Retina (tissue), 1 donor: Measurements from ENCODE around the gene ZNF292.
"Not testable (repeated sequence)": the region's sequence is repeated elsewhere in the genome, so short reads cannot be mapped to it uniquely, and the experiment has no call there.

ENCODE experiments used
- DNase-seq: peaks from one replicate; pipeline ENCODE4 v3.0.0-alpha.2; 2016

Gene ZNF292

GRCh38 chr6:87279196-87279595 is 123.8 kb downstream of the ZNF292 start:
- no peak for DNase-seq

DNA sequence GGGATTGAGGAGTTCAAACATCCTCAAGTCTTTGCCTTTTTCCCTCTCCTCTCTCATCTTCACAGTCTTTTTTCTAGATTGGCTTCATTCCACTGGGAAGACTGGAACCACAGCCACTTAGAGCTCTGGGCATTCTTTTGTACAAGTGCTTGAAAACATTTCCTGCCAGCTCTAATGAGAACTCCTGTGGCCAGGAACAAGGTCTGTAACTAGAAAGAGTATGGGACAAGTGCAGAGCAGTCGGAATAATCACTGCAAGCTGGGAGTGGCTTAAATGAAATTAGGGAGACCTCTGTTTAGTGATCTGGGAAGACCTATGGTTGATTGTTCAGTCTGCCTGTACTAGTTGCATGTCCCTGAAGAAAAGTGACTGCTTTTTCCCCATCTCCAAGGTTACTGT is 126.1 kb downstream of the ZNF292 start:
- DNase-seq, result no peak

DNA sequence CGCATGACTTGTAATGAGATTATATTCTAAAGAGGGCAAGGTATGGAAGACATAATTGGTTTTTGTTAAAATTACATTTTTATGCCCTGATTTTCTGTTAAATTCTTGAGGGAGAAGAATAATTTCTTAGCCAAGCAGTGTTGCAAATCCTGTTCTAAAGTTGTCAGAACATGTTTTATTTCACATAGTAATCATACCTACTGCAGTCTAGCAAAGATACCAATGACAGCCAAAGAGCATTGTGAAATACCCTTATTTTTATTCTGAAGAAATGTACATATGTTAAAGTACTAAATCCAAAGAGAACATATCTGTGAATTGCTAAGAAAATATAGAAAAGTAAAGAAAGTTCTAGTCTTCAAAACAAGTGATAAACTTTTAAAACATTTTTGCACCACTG is 127.4 kb downstream of the ZNF292 start:
- no peak for DNase-seq

- peak; percentile 50 for DNase-seq
Observed at GRCh38 chr6:87283461-87283860, 128.1 kb downstream of the ZNF292 start.

- DNase-seq, result no peak
Observed at GRCh38 chr6:87287251-87287650, 131.9 kb downstream of the ZNF292 start.

GRCh38 chr6:87289571-87289970 is 134.2 kb downstream of the ZNF292 start:
- DNase-seq, result no peak

DNA sequence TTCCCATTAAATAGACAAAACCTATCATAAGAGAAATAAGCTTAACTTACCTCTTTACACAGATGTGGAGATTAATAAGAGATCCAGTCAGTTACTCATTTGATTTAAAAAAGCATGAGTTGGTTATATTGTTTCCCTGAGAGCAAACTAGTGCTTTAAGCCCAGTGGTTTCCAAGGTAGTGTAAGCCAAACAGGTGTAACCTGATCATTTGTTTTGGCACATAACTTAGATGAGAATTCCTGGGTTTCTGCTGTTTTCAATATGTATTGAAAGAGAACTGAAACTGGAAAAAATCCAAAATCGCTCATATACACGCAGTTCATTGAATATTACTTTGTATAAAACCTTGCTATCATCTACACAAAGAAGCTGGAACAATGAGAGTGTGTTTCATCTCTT is 136.5 kb downstream of the ZNF292 start:
- DNase-seq, result no peak

GRCh38 chr6:87293526-87293925 is 138.2 kb downstream of the ZNF292 start:
- no peak for DNase-seq

GRCh38 chr6:87297119-87297518 is 141.8 kb downstream of the ZNF292 start:
- DNase-seq, result no peak

- not testable (repeated sequence) for DNase-seq
Observed at GRCh38 chr6:87301277-87301676, 145.9 kb downstream of the ZNF292 start.

DNA sequence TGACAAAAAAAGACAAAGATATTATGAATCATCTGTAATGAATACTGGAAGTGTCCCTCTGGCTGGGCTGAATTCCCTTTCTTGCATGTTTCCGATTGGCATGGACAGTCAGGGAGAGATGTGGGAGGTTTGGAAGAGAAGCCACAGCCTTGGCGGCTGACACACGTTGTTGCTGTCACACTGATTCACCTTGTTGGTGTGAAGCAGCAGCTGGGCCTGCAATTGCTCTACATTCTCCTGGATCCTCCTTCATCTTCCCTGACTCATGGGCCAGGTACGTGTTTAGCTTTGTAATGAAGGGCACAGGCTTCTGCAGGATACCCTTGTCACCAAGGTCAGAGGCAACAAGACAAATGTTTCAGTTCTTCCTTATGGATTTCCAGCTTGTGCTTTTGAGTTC is 153.6 kb downstream of the ZNF292 start:
- DNase-seq, result no peak

DNA sequence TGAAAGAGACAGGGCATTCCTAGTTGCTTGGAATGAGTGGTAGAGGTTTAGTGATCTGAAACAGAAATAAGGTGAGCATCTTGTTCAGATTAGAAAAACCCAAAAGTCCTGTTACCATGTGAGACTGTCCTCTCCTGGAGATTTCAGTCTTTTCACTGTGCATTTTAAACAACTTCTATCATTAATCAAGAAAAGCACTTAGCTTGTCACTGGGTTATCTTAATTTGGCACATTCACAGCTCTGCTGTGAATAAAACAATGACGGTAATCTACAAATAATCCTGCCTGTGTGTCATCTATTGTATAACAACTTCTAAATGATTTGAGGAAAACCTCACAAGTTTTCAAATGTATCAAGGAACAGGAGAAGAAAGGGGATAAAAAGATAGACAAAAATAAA is 157.5 kb downstream of the ZNF292 start:
- no peak for DNase-seq
